ENCODE results near the gene RAP1A.

The RAP1A gene

DNA sequence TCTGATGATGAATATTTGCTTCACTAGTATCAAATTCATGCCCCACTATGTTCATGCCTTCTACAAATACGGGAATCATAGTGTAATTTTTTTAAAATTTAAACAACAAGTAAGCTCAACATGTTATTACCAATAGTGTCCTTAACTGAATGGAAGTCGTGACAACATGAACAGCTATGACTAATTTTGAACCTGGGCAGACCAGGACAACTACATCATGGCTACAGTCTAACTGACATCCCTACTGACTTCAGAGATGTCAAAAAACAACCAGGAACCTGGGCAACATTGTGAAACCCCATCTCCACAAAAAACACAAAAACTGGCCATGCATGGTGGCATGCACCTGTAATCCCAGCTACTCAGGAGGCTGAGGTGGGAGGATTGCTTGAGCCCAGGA, 33.5 kb upstream of the RAP1A start:
- no peak overlapping the region for H3K4me3 ChIP-seq (ENCODE audit: low read length)
- no peaks in the 10 kb centered on the region for H3K4me1 ChIP-seq (ENCODE audit: control insufficient read depth, insufficient read depth, low read length)
- H3K9ac ChIP-seq (ENCODE audit: low read depth, low read length), result no peak overlapping the region
- H3K9me3 ChIP-seq (replicated peaks; ENCODE audit: low read length), result no peaks in the 10 kb centered on the region
- H3K27me3 ChIP-seq (ENCODE audit: control insufficient read depth, insufficient read depth, low read length), result peaks cover 21% of the 10 kb centered on the region
- H3K36me3 ChIP-seq (ENCODE audit: insufficient read depth, low read length), result no peaks in the 10 kb centered on the region
- H3K4me2 ChIP-seq (ENCODE audit: low read length), result no peak overlapping the region

DNA sequence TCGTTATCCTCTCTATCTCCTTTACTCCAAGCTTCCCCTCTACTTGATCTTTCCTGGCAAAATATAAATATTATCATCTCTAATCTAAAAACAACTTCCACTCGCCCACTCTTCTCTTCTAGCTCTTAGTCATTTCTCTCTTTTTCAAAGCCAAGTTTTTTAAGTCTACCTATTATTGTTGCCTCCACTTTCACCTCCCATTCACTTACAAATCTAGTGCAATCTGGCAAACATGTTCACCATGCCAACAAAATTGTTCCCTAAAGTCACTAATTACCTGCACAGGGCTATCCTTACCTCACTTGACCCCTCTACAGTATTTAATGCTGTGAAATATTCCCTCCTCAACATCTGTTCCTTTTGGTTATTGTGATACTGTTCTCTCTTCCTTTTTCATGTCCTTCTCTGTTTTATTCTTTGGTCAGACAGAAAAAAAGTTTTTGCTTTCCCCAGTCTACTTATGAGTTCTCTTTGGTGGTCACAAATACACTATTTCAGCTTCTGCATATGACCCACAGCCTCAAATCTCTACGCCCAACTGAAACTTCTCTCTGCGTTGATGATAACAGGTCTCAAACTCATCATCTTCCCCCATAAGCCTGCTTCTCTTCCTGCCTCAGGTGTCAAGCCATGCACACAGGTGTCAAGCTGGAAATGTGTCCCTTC, 31.9 kb upstream of the RAP1A start:
- Histone ChIP-seq H3K4me2 (ENCODE audit: low read length) (no peak overlapping the region), H3K4me1 (ENCODE audit: control insufficient read depth, insufficient read depth, low read length) (peaks cover 6% of the 10 kb centered on the region), H3K9ac (ENCODE audit: low read depth, low read length) (no peak overlapping the region), H3K36me3 (ENCODE audit: insufficient read depth, low read length) (no peaks in the 10 kb centered on the region), H3K4me3 (ENCODE audit: low read length) (no peak overlapping the region), H3K9me3 (replicated peaks; ENCODE audit: low read length) (no peaks in the 10 kb centered on the region), H3K27me3 (ENCODE audit: control insufficient read depth, insufficient read depth, low read length) (peaks cover 21% of the 10 kb centered on the region)

DNA sequence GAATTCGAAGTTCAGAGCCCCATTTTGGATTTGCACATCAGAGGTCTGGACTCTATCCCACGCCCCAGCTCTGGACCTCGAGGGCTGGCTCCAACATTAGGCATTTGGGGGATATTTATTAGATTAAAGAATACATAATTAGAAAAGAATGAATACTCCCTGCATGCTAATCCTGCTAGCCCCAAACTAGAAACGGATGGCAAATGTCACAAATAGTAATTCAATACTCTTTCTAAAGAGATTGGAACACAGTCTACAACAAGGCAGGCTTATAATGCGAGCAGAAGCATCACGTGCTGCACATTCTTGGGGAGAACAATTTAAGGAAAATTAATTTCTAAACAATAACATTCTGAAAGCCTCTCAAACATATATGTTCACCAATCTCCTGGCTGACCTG, 27.7 kb upstream of the RAP1A start:
- H3K27me3 ChIP-seq (ENCODE audit: control insufficient read depth, insufficient read depth, low read length), result peaks cover 12% of the 10 kb centered on the region
- no peaks in the 10 kb centered on the region for H3K9me3 ChIP-seq (replicated peaks; ENCODE audit: low read length)
- no peak overlapping the region for H3K4me3 ChIP-seq (ENCODE audit: low read length)
- H3K4me1 ChIP-seq (ENCODE audit: control insufficient read depth, insufficient read depth, low read length), result peaks cover 18% of the 10 kb centered on the region
- peak overlapping the region; percentile 74 for H3K4me2 ChIP-seq (ENCODE audit: low read length)
- no peak overlapping the region for H3K9ac ChIP-seq (ENCODE audit: low read depth, low read length)
- H3K36me3 ChIP-seq (ENCODE audit: insufficient read depth, low read length), result no peaks in the 10 kb centered on the region

DNA sequence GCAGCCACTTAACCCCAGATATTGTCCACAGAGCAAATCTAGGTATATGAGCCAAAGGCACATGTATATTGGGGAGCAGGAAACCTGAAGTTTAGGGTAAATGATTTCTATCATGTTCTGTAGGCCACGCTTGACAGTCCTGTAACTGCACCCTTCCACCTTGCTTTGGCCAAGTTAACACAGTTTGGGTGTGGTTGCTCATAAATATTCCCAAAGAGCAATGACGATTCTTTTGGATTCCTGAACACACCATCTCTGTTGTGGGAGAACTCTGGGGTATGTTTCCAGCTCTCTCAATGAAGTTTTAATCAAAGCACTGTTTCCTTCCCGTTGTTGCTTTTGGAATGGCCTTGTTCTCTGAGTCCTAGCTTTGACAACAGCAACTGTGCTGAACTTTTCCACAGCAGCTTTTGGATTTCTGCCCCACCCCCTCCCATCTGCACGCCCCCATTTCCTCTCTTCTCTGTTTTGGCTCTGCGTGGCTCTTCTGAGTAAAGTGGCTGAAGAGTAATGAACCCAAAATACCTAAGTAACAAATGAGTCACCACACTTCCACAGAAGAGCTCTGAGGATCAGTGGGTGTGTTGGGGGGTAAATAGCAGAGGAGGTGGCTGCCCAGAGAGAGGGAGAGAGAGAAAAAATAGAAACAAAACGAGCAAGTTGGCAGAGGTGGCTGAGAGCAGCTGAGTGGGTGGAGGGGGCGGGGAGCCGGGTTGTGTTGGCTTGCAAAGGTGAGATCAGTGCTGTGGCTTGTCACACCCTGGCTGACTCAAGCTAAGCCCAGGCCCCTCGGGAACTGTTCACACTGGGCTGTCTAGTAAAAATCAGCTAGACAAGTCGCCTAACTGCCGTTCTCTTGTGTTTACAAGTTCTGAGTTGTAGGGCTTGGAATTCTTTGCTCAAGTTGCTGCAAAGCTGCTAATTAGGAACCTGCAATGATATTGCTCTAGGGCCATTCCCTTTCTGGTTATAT, 26.9 kb upstream of the RAP1A start:
- H3K9me3 ChIP-seq (replicated peaks; ENCODE audit: low read length), result no peaks in the 10 kb centered on the region
- H3K9ac ChIP-seq (ENCODE audit: low read depth, low read length), result peak overlapping the region; percentile 10
- peak overlapping the region; percentile 74 for H3K4me2 ChIP-seq (ENCODE audit: low read length)
- peaks cover 18% of the 10 kb centered on the region for H3K4me1 ChIP-seq (ENCODE audit: control insufficient read depth, insufficient read depth, low read length)
- H3K4me3 ChIP-seq (ENCODE audit: low read length), result peak overlapping the region; percentile 49
- peaks cover 7% of the 10 kb centered on the region for H3K27me3 ChIP-seq (ENCODE audit: control insufficient read depth, insufficient read depth, low read length)
- H3K36me3 ChIP-seq (ENCODE audit: insufficient read depth, low read length), result no peaks in the 10 kb centered on the region

DNA sequence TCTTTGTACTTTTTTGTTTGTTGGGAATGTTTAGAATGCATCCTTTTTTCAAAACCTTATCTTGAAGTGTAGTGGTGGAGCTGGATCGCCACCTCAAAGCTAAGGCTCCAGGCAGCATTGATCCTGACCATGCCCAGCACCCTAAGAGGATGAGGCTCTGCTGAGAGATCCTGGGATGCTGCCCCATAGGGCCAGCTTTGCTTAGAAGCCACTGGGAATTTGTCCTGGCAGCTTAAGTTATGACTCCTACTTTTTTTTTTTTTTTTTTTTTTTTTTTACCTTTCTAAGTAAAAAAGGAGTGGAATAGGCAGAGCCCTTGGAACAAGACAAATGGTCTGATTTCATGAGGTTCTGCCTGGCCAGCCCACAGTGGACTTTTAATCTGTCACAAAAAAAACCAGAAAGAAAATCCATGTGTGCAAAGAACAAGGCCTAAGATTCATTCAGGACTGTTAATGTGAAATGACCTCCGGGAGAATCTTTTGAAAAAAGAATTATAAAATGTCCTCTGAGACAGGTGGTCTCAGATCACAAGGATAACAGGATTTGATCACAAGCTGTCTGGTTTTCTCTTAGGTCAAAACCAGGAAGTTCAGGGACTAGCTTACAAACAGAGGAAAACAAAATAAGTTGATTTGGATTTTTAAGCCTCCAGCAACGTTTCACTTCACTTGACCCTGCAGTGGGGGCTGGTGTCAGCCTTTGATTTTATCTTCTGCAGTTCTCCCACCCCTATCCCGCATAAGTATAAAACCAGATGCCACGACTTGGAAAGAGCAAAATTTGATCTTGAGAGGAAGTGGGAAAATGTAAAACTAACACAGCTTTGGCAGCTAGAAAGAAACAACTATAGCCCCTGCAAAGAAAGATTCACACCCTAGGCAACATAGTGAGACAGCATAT, 25.9 kb upstream of the RAP1A start:
- Histone ChIP-seq H3K27me3 (ENCODE audit: control insufficient read depth, insufficient read depth, low read length) (peaks cover 6% of the 10 kb centered on the region), H3K36me3 (ENCODE audit: insufficient read depth, low read length) (no peaks in the 10 kb centered on the region), H3K9ac (ENCODE audit: low read depth, low read length) (peak overlapping the region; percentile 10), H3K9me3 (replicated peaks; ENCODE audit: low read length) (no peaks in the 10 kb centered on the region), H3K4me1 (ENCODE audit: control insufficient read depth, insufficient read depth, low read length) (peaks cover 18% of the 10 kb centered on the region), H3K4me3 (ENCODE audit: low read length) (peak overlapping the region; percentile 49), H3K4me2 (ENCODE audit: low read length) (peak overlapping the region; percentile 74)

DNA sequence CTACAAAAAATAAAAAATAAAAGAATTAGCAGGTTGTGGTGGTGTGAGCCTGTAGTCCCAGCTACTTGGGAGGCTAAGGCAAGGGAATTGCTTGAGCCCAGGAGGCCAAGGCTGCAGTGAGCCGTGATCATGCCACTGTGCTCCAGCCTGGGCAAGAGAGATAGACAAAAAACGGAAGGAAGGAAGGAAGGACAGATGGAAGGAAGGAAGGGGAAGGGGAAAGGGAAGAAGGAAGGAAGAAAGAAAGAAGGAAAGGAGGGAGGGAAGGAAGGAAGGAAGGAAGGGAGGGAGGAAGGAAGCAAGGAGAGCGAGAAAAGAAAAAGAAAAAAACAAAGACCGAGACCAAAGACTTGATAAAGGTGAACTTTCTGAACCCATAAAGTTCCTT, 25.3 kb upstream of the RAP1A start:
- Histone ChIP-seq H3K4me1 (ENCODE audit: control insufficient read depth, insufficient read depth, low read length) (peaks cover 18% of the 10 kb centered on the region), H3K4me3 (ENCODE audit: low read length) (no peak overlapping the region), H3K9ac (ENCODE audit: low read depth, low read length) (no peak overlapping the region)

DNA sequence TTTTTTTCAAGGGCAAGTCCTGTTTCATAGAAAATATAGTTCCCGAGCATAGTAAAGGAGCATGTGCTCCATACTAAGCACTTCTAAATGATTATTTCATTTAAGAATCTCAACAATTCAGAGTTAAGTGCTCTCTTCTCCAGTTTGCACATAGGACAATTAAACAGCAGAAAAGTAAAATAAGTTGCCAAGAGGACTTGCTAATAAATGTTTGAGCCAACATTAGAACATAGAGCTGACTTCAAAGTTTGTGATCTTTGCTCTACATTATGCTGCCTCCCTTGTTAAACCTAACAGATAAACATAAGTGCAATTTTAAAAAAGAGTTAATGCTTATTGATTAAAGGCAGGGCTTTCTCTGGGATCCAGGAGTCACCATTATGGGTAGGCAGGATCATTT, 23.8 kb upstream of the RAP1A start:
- Histone ChIP-seq H3K36me3 (ENCODE audit: insufficient read depth, low read length) (no peaks in the 10 kb centered on the region), H3K4me1 (ENCODE audit: control insufficient read depth, insufficient read depth, low read length) (peaks cover 18% of the 10 kb centered on the region), H3K4me2 (ENCODE audit: low read length) (no peak overlapping the region), H3K4me3 (ENCODE audit: low read length) (no peak overlapping the region), H3K9ac (ENCODE audit: low read depth, low read length) (no peak overlapping the region), H3K27me3 (ENCODE audit: control insufficient read depth, insufficient read depth, low read length) (peaks cover 6% of the 10 kb centered on the region), H3K9me3 (replicated peaks; ENCODE audit: low read length) (no peaks in the 10 kb centered on the region)

More for the DNA sequence above, 25.3 kb upstream of the RAP1A start:
- H3K27me3 ChIP-seq (ENCODE audit: control insufficient read depth, insufficient read depth, low read length), result peaks cover 6% of the 10 kb centered on the region
- H3K4me2 ChIP-seq (ENCODE audit: low read length), result no peak overlapping the region
- H3K9me3 ChIP-seq (replicated peaks; ENCODE audit: low read length), result no peaks in the 10 kb centered on the region
- no peaks in the 10 kb centered on the region for H3K36me3 ChIP-seq (ENCODE audit: insufficient read depth, low read length)

DNA sequence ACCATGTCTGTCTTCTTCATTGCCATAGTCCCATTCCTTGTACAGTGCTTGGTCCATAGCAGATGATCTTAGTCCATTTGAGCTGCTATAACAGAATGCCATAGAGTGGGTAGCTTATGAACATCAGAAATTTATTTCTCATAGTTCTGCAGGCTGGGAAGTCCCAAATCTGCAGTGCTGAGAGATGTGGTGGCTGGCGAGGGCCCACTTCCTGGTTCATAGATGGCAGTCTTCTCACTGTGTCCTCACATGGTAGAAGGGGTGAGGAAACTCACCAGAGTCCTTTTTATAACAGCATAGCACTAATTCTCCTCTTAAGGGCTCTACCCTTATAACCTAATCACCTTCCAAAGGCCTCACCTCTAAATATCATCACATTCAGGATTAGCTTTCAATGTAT, 23.1 kb upstream of the RAP1A start:
- no peak overlapping the region for H3K4me2 ChIP-seq (ENCODE audit: low read length)
- H3K27me3 ChIP-seq (ENCODE audit: control insufficient read depth, insufficient read depth, low read length), result peaks cover 6% of the 10 kb centered on the region
- no peaks in the 10 kb centered on the region for H3K36me3 ChIP-seq (ENCODE audit: insufficient read depth, low read length)
- peaks cover 18% of the 10 kb centered on the region for H3K4me1 ChIP-seq (ENCODE audit: control insufficient read depth, insufficient read depth, low read length)
- no peaks in the 10 kb centered on the region for H3K9me3 ChIP-seq (replicated peaks; ENCODE audit: low read length)
- no peak overlapping the region for H3K9ac ChIP-seq (ENCODE audit: low read depth, low read length)
- no peak overlapping the region for H3K4me3 ChIP-seq (ENCODE audit: low read length)

DNA sequence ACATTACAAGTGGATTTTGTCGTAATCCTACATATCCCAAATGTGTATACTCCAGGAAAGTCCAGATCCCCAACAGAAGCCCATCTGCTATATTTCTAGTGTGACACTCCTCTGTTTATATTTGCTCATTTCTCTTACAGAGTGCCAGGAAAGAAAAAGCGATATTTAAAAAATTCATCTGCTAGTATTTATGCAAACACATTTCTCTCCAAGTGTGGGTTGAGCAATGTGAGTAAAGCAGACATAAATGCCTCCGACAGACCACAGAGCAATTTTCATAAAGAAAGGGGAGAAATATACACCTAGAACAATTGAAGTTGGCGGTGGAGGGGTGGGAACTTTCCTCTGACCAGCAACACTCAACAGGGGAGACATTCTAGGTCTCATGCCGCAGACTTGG, 22.2 kb upstream of the RAP1A start:
- no peaks in the 10 kb centered on the region for H3K9me3 ChIP-seq (replicated peaks; ENCODE audit: low read length)
- H3K9ac ChIP-seq (ENCODE audit: low read depth, low read length), result no peak overlapping the region
- peaks cover 8% of the 10 kb centered on the region for H3K27me3 ChIP-seq (ENCODE audit: control insufficient read depth, insufficient read depth, low read length)
- H3K36me3 ChIP-seq (ENCODE audit: insufficient read depth, low read length), result no peaks in the 10 kb centered on the region
- H3K4me2 ChIP-seq (ENCODE audit: low read length), result no peak overlapping the region
- peaks cover 14% of the 10 kb centered on the region for H3K4me1 ChIP-seq (ENCODE audit: control insufficient read depth, insufficient read depth, low read length)
- H3K4me3 ChIP-seq (ENCODE audit: low read length), result no peak overlapping the region

DNA sequence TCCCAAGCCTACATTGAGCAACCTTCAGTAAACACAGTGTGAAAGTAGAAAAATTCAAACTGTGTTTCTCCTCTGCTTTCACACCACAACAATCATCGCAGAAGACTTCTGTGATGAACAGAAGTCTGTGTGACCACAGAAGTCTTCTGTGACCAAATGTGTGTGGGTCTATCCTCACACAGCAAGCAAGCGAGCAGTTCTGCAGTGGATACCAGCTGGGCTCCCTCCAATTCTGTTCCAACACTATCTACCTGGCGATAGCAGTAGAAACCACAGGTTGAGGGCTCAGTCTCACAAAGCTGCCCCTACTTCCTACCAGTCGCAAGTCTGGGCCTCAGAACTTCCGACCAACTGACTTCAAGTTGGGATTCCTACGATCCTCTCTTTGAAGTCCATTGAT, 21.0 kb upstream of the RAP1A start:
- Histone ChIP-seq H3K4me1 (ENCODE audit: control insufficient read depth, insufficient read depth, low read length) (peaks cover 3% of the 10 kb centered on the region), H3K4me2 (ENCODE audit: low read length) (no peak overlapping the region), H3K9ac (ENCODE audit: low read depth, low read length) (no peak overlapping the region), H3K9me3 (replicated peaks; ENCODE audit: low read length) (no peaks in the 10 kb centered on the region), H3K4me3 (ENCODE audit: low read length) (no peak overlapping the region), H3K27me3 (ENCODE audit: control insufficient read depth, insufficient read depth, low read length) (peaks cover 13% of the 10 kb centered on the region), H3K36me3 (ENCODE audit: insufficient read depth, low read length) (no peaks in the 10 kb centered on the region)

All from skeletal muscle satellite cell (primary cell).